Measurements from ENCODE around the gene NUDT6.
"Not testable (repeated sequence)": the region's sequence is repeated elsewhere in the genome, so short reads cannot be mapped to it uniquely, and the experiment has no call there.

Gene NUDT6

DNA sequence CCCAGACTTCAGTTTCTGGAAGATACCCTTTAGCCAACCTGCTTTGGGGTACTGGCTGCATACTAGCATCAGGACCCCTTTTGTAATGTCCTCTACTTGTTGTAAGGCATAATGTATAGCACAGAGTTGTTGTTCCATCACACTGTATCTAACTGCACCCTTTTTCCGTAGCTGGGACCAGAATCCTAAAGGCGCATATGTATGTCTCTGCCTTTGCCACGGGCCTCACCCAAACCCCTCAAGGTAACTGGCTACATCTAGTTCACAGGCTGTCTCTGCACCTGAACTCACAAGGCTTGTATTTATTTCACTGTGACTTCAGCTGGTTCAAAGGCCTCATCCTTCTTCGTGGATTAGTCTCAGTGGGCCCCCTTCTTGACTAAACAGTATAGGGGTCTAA is 29.6 kb upstream of the NUDT6 start:
- H3K27me3 ChIP-seq (ENCODE audit: control insufficient read depth, insufficient read depth, low read length), result no peaks in the 10 kb centered on the region
- H3K36me3 ChIP-seq (ENCODE audit: control insufficient read depth, insufficient read depth, low read length), result peaks cover 79% of the 10 kb centered on the region

GRCh38 chr4:122948671-122949070 is 26.3 kb upstream of the NUDT6 start:
- H3K36me3 ChIP-seq (ENCODE audit: control insufficient read depth, insufficient read depth, low read length), result peaks cover 80% of the 10 kb centered on the region
- no peaks in the 10 kb centered on the region for H3K4me1 ChIP-seq (ENCODE audit: control insufficient read depth, insufficient read depth, low read length)
- no peak overlapping the region for H3K27ac ChIP-seq (ENCODE audit: low read depth, low read length)
- peaks cover 8% of the 10 kb centered on the region; the same call in 1 of the 2 replicates for H3K9me3 ChIP-seq (ENCODE audit: control insufficient read depth, insufficient read depth, low read length)
- H3K4me3 ChIP-seq (ENCODE audit: low read depth, low read length), result no peak overlapping the region
- no peaks in the 10 kb centered on the region for H3K27me3 ChIP-seq (ENCODE audit: control insufficient read depth, insufficient read depth, low read length)
- H3K9ac ChIP-seq (ENCODE audit: low read depth, low read length), result no peak overlapping the region

More for the DNA sequence above, 29.6 kb upstream of the NUDT6 start:
- H3K4me3 ChIP-seq (ENCODE audit: low read depth, low read length), result no peak overlapping the region
- no peaks in the 10 kb centered on the region for H3K9me3 ChIP-seq (ENCODE audit: control insufficient read depth, insufficient read depth, low read length)
- H3K9ac ChIP-seq (ENCODE audit: low read depth, low read length), result no peak overlapping the region
- H3K4me1 ChIP-seq (ENCODE audit: control insufficient read depth, insufficient read depth, low read length), result no peaks in the 10 kb centered on the region
- no peak overlapping the region for H3K27ac ChIP-seq (ENCODE audit: low read depth, low read length)

- Histone ChIP-seq H3K4me1 (ENCODE audit: control insufficient read depth, insufficient read depth, low read length) (no peaks in the 10 kb centered on the region), H3K27me3 (ENCODE audit: control insufficient read depth, insufficient read depth, low read length) (no peaks in the 10 kb centered on the region), H3K9me3 (ENCODE audit: control insufficient read depth, insufficient read depth, low read length) (peaks cover 8% of the 10 kb centered on the region; the same call in 1 of the 2 replicates), H3K27ac (ENCODE audit: low read depth, low read length) (no peak overlapping the region), H3K4me3 (ENCODE audit: low read depth, low read length) (no peak overlapping the region), H3K36me3 (ENCODE audit: control insufficient read depth, insufficient read depth, low read length) (peaks cover 55% of the 10 kb centered on the region), H3K9ac (ENCODE audit: low read depth, low read length) (no peak overlapping the region)
Measured at GRCh38 chr4:122946142-122946541, 23.7 kb upstream of the NUDT6 start.

- not testable (repeated sequence) for H3K4me3 ChIP-seq (ENCODE audit: low read depth, low read length); H3K9me3 ChIP-seq (ENCODE audit: control insufficient read depth, insufficient read depth, low read length); H3K27ac ChIP-seq (ENCODE audit: low read depth, low read length); H3K4me1 ChIP-seq (ENCODE audit: control insufficient read depth, insufficient read depth, low read length); H3K9ac ChIP-seq (ENCODE audit: low read depth, low read length); H3K27me3 ChIP-seq (ENCODE audit: control insufficient read depth, insufficient read depth, low read length)
- peaks cover 47% of the 10 kb centered on the region for H3K36me3 ChIP-seq (ENCODE audit: control insufficient read depth, insufficient read depth, low read length)
Measured at GRCh38 chr4:122945136-122945535, 22.7 kb upstream of the NUDT6 start.

DNA sequence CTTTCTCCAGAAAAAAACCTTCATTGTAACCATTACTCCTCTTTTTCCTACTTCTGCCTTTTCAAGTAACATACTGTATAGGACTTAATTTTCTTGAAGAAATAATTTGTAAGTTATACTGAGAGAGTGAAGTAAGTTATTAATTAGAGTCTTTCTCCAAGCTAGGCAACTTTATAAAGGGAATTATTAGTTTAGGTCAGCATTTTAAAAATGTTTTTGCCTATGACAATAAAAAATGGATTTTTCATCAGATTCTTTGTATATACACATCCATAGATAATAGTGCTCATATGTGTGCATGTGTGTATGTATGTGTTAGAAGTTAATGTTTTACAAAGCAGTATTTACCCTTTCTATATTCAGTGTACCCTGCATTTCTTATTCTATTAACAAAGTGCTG is 10.4 kb upstream of the NUDT6 start:
- Histone ChIP-seq H3K27me3 (ENCODE audit: control insufficient read depth, insufficient read depth, low read length) (no peaks in the 10 kb centered on the region), H3K9me3 (ENCODE audit: control insufficient read depth, insufficient read depth, low read length) (no peaks in the 10 kb centered on the region), H3K27ac (ENCODE audit: low read depth, low read length) (no peak overlapping the region), H3K9ac (ENCODE audit: low read depth, low read length) (no peak overlapping the region), H3K36me3 (ENCODE audit: control insufficient read depth, insufficient read depth, low read length) (peaks cover 93% of the 10 kb centered on the region), H3K4me1 (ENCODE audit: control insufficient read depth, insufficient read depth, low read length) (no peaks in the 10 kb centered on the region), H3K4me3 (ENCODE audit: low read depth, low read length) (no peak overlapping the region)

GRCh38 chr4:122930862-122931261 is 8.5 kb upstream of the NUDT6 start:
- Histone ChIP-seq H3K4me1 (ENCODE audit: control insufficient read depth, insufficient read depth, low read length) (no peaks in the 10 kb centered on the region), H3K4me3 (ENCODE audit: low read depth, low read length) (no peak overlapping the region), H3K36me3 (ENCODE audit: control insufficient read depth, insufficient read depth, low read length) (peaks cover 82% of the 10 kb centered on the region), H3K27me3 (ENCODE audit: control insufficient read depth, insufficient read depth, low read length) (no peaks in the 10 kb centered on the region), H3K9me3 (ENCODE audit: control insufficient read depth, insufficient read depth, low read length) (no peaks in the 10 kb centered on the region), H3K27ac (ENCODE audit: low read depth, low read length) (no peak overlapping the region), H3K9ac (ENCODE audit: low read depth, low read length) (no peak overlapping the region)

DNA sequence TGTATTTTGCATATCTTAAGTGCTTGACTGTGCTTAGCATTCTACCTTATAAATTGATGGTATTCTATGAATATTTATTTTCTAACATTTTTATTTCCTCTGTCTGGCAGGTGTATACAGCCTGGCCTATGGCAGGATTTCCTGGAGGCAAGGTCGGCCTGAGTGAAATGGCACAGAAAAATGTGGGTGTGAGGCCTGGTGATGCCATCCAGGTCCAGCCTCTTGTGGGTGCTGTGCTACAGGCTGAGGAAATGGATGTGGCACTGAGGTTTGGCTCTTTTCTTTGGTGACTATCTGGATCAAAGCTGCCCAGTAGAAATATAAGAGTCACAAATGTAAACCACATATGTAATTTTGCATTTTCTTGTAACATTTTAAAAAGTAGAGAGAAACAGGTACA is 6.5 kb upstream of the NUDT6 start:
- Histone ChIP-seq H3K27me3 (ENCODE audit: control insufficient read depth, insufficient read depth, low read length) (no peaks in the 10 kb centered on the region), H3K27ac (ENCODE audit: low read depth, low read length) (no peak overlapping the region), H3K4me3 (ENCODE audit: low read depth, low read length) (no peak overlapping the region), H3K9ac (ENCODE audit: low read depth, low read length) (no peak overlapping the region), H3K4me1 (ENCODE audit: control insufficient read depth, insufficient read depth, low read length) (peaks cover 6% of the 10 kb centered on the region; the same call in 1 of the 2 replicates), H3K36me3 (ENCODE audit: control insufficient read depth, insufficient read depth, low read length) (peaks cover 63% of the 10 kb centered on the region), H3K9me3 (ENCODE audit: control insufficient read depth, insufficient read depth, low read length) (no peaks in the 10 kb centered on the region)

- Histone ChIP-seq H3K27ac (ENCODE audit: low read depth, low read length) (peak overlapping the region; percentile 93), H3K36me3 (ENCODE audit: control insufficient read depth, insufficient read depth, low read length) (peaks cover 7% of the 10 kb centered on the region; the same call in 1 of the 2 replicates), H3K9me3 (ENCODE audit: control insufficient read depth, insufficient read depth, low read length) (no peaks in the 10 kb centered on the region), H3K27me3 (ENCODE audit: control insufficient read depth, insufficient read depth, low read length) (no peaks in the 10 kb centered on the region), H3K4me3 (ENCODE audit: low read depth, low read length) (peak overlapping the region; percentile 89), H3K9ac (ENCODE audit: low read depth, low read length) (peak overlapping the region; percentile 72), H3K4me1 (ENCODE audit: control insufficient read depth, insufficient read depth, low read length) (peaks cover 7% of the 10 kb centered on the region; the same call in 1 of the 2 replicates)
Measured at GRCh38 chr4:122922877-122923511, 597 bp upstream of the NUDT6 start.

GRCh38 chr4:122921300-122921699 is 1.1 kb downstream of the NUDT6 start:
- Histone ChIP-seq H3K9ac (ENCODE audit: low read depth, low read length) (no peak overlapping the region), H3K9me3 (ENCODE audit: control insufficient read depth, insufficient read depth, low read length) (no peaks in the 10 kb centered on the region), H3K4me1 (ENCODE audit: control insufficient read depth, insufficient read depth, low read length) (peaks cover 7% of the 10 kb centered on the region; the same call in 1 of the 2 replicates), H3K27me3 (ENCODE audit: control insufficient read depth, insufficient read depth, low read length) (no peaks in the 10 kb centered on the region), H3K4me3 (ENCODE audit: low read depth, low read length) (peak overlapping the region; percentile 89), H3K27ac (ENCODE audit: low read depth, low read length) (no peak overlapping the region), H3K36me3 (ENCODE audit: control insufficient read depth, insufficient read depth, low read length) (no peaks in the 10 kb centered on the region)

DNA sequence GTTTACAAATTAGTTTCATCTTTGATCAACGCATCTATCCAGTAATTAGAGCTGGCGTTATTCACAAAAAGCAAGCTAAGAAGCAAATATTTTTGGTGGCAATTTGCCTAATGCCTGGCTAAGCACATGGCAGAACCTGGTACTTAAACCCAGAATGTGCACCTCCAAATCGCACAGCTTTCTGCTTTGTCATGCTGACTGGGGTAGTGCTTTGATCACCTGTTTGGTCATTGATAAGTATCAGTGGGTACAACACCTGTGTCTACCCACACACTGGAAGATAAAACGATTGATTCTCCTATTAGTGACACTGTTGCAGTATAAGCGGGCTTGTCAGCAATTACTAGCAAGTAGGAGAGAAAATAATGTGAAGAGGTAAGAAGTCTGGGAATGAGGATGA is 1.9 kb downstream of the NUDT6 start:
- H3K27me3 ChIP-seq (ENCODE audit: control insufficient read depth, insufficient read depth, low read length), result no peaks in the 10 kb centered on the region
- no peak overlapping the region for H3K9ac ChIP-seq (ENCODE audit: low read depth, low read length)
- H3K36me3 ChIP-seq (ENCODE audit: control insufficient read depth, insufficient read depth, low read length), result no peaks in the 10 kb centered on the region
- no peak overlapping the region for H3K27ac ChIP-seq (ENCODE audit: low read depth, low read length)
- H3K4me3 ChIP-seq (ENCODE audit: low read depth, low read length), result no peak overlapping the region
- no peaks in the 10 kb centered on the region for H3K9me3 ChIP-seq (ENCODE audit: control insufficient read depth, insufficient read depth, low read length)
- H3K4me1 ChIP-seq (ENCODE audit: control insufficient read depth, insufficient read depth, low read length), result peaks cover 7% of the 10 kb centered on the region; the same call in 1 of the 2 replicates

DNA sequence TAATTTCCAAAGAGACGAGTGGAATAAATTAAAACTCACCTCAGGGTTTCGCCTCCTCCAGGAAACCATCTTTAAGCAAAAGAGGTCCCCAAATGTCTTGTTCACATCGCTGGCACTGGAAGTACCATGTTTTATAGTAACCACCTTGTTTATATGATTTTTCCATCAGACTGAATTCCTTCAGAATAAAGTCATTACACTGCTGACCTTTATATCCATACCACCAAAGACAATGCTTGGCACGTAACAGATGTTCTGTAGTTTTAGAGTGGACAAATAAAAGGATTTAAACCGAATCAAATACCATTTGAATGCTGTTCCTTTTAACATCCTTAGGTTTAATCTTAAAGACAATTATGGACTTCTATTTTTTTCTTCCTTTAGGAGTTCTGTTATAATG is 4.7 kb downstream of the NUDT6 start:
- Histone ChIP-seq H3K27ac (ENCODE audit: low read depth, low read length) (no peak overlapping the region), H3K4me3 (ENCODE audit: low read depth, low read length) (no peak overlapping the region), H3K36me3 (ENCODE audit: control insufficient read depth, insufficient read depth, low read length) (no peaks in the 10 kb centered on the region), H3K9me3 (ENCODE audit: control insufficient read depth, insufficient read depth, low read length) (no peaks in the 10 kb centered on the region), H3K4me1 (ENCODE audit: control insufficient read depth, insufficient read depth, low read length) (peaks cover 4% of the 10 kb centered on the region; the same call in 1 of the 2 replicates), H3K27me3 (ENCODE audit: control insufficient read depth, insufficient read depth, low read length) (no peaks in the 10 kb centered on the region), H3K9ac (ENCODE audit: low read depth, low read length) (no peak overlapping the region)

All from HUES48 (cell line).